SU-DHL-6 (cell line): ENCODE measurements around the gene TMEM190.
A peak's percentile ranks its signal among the peaks of the same experiment; 100 is the strongest.
"Not testable (repeated sequence)": the region's sequence is repeated elsewhere in the genome, so short reads cannot be mapped to it uniquely, and the experiment has no call there.

ENCODE experiments used
- H2AFZ ChIP-seq: fragments of 200-600 bp; sonication (generic); 2 replicates; pipeline ENCODE4 v1.6.1; 2014; ENCODE audit warnings: low read depth, mild to moderate bottlenecking, moderate library complexity, mixed read lengths, antibody characterized with exemption, low read length; ENCODE audit not compliant: severe bottlenecking
- H3F3A ChIP-seq: fragments of 200-600 bp; shearing (Covaris generic); 2 replicates; pipeline ENCODE4 v1.6.0; 2016; ENCODE audit warnings: antibody characterized with exemption, mild to moderate bottlenecking; ENCODE audit not compliant: insufficient read depth
- H3K27ac ChIP-seq: fragments of 200-600 bp; sonication (generic); 2 replicates; pipeline ENCODE4 v1.5.1; 2016; ENCODE audit warnings: low read depth, mild to moderate bottlenecking, low read length, moderate library complexity, mixed read lengths
- H3K27me3 ChIP-seq: fragments of 200-600 bp; sonication (generic), shearing (Covaris generic); 2 replicates; pipeline ENCODE4 v1.6.0; 2014; ENCODE audit warnings: mild to moderate bottlenecking, low read length
- H3K36me3 ChIP-seq: fragments of 200-600 bp; sonication (generic); 2 replicates; pipeline ENCODE4 v1.6.1; 2014; ENCODE audit warnings: mild to moderate bottlenecking, low read length, mixed read lengths
- H3K4me2 ChIP-seq: fragments of 300-600, 200-600 bp; shearing (Covaris generic), sonication (generic); 2 replicates; pipeline ENCODE4 v1.6.0; 2014; ENCODE audit warnings: low read length, low read depth, mild to moderate bottlenecking; ENCODE audit not compliant: poor library complexity, severe bottlenecking
- H3K4me3 ChIP-seq: fragments of 200-600 bp; sonication (generic); 2 replicates; pipeline ENCODE4 v1.5.1; 2014; ENCODE audit warnings: antibody characterized with exemption, low read length, mild to moderate bottlenecking, mixed read lengths; ENCODE audit not compliant: insufficient read depth, poor library complexity, severe bottlenecking
- H3K79me2 ChIP-seq: fragments of 200-600 bp; sonication (generic); 2 replicates; pipeline ENCODE4 v1.6.1; 2014; ENCODE audit warnings: mild to moderate bottlenecking, low read length, moderate library complexity; ENCODE audit not compliant: insufficient read depth
- H3K9ac ChIP-seq: fragments of 200-600 bp; sonication (generic); 2 replicates; pipeline ENCODE4 v1.7.0; 2014; ENCODE audit warnings: mild to moderate bottlenecking, low read length
- H3K9me2 ChIP-seq: fragments of 200-600 bp; sonication (generic); replicated peaks from 2 replicates; pipeline ENCODE4 v1.6.1; 2014; ENCODE audit warnings: low read length; ENCODE audit not compliant: insufficient read depth
- H3K9me3 ChIP-seq: fragments of 200-600 bp; sonication (generic); 2 replicates; pipeline ENCODE4 v1.6.1; 2014; ENCODE audit warnings: low read length, mixed read lengths; ENCODE audit not compliant: insufficient read depth
- H4K20me1 ChIP-seq: fragments of 200-600 bp; sonication (generic); 2 replicates; pipeline ENCODE4 v1.6.1; 2014; ENCODE audit warnings: low read depth, mild to moderate bottlenecking, antibody characterized with exemption, low read length, moderate library complexity, mixed read lengths
- CTCF ChIP-seq: fragments of 200-600 bp; sonication (generic); IDR thresholded peaks from one replicate; pipeline ENCODE4 v1.5.1; 2017; ENCODE audit warnings: antibody characterized with exemption, mild to moderate bottlenecking, low read length, moderate library complexity; ENCODE audit not compliant: insufficient read depth, poor library complexity, severe bottlenecking
- EZH2phosphoT487 ChIP-seq: fragments of 200-600 bp; sonication (generic), shearing (Covaris generic); conservative IDR thresholded peaks from 2 replicates; pipeline ENCODE4 v1.6.1; 2018; ENCODE audit warnings: mild to moderate bottlenecking, antibody characterized with exemption, low read length, moderate library complexity, mixed read lengths

TMEM190 gene

GRCh38 chr19:55398200-55398925, 21.7 kb downstream of the TMEM190 start:
- no peak overlapping the region for H3K4me2 ChIP-seq
- H3K27me3 ChIP-seq, result no peaks in the 10 kb centered on the region
- peaks cover 8% of the 10 kb centered on the region for H4K20me1 ChIP-seq
- H3K9me3 ChIP-seq, result no peaks in the 10 kb centered on the region
- H3F3A ChIP-seq, result peaks cover 34% of the 10 kb centered on the region
- H3K36me3 ChIP-seq, result peaks cover 10% of the 10 kb centered on the region; the same call in 1 of the 2 replicates
- TF ChIP-seq CTCF, result no peak
- no peak for TF ChIP-seq EZH2phosphoT487
- H3K9ac ChIP-seq, result no peak overlapping the region
- no peak overlapping the region for H3K27ac ChIP-seq
- no peaks in the 10 kb centered on the region for H3K79me2 ChIP-seq
- no peaks in the 10 kb centered on the region for H3K9me2 ChIP-seq
- no peak overlapping the region for H2AFZ ChIP-seq
- no peak overlapping the region for H3K4me3 ChIP-seq

- Histone ChIP-seq H3K27me3 (no peaks in the 10 kb centered on the region), H3K9ac (no peak overlapping the region), H3K79me2 (peaks cover 3% of the 10 kb centered on the region), H2AFZ (no peak overlapping the region), H3K4me2 (no peak overlapping the region), H3K9me2 (no peaks in the 10 kb centered on the region), H3K9me3 (no peaks in the 10 kb centered on the region), H3K36me3 (peaks cover 20% of the 10 kb centered on the region), H4K20me1 (peaks cover 12% of the 10 kb centered on the region), H3F3A (peaks cover 35% of the 10 kb centered on the region), H3K27ac (0 out of 2 replicates have a peak overlapping the region, but pooled peaks have one; percentile 7), H3K4me3 (no peak overlapping the region)
- TF ChIP-seq CTCF (no peak), EZH2phosphoT487 (no peak)
Observed at GRCh38 chr19:55400281-55401087, 23.9 kb downstream of the TMEM190 start.

GRCh38 chr19:55401390-55401789, 24.8 kb downstream of the TMEM190 start:
- not testable (repeated sequence) for H3K4me2 ChIP-seq, H2AFZ ChIP-seq, H3K9ac ChIP-seq, H3K9me2 ChIP-seq, H3K27me3 ChIP-seq, H3K9me3 ChIP-seq, H3K4me3 ChIP-seq, H3K27ac ChIP-seq
- H3K79me2 ChIP-seq, result peaks cover 12% of the 10 kb centered on the region
- peaks cover 35% of the 10 kb centered on the region for H3F3A ChIP-seq
- peaks cover 21% of the 10 kb centered on the region for H4K20me1 ChIP-seq
- H3K36me3 ChIP-seq, result peaks cover 29% of the 10 kb centered on the region

GRCh38 chr19:55402509-55402908, 25.9 kb downstream of the TMEM190 start:
- Histone ChIP-seq H3K9ac (no peak overlapping the region), H3K27ac (no peak overlapping the region), H3K9me2 (no peaks in the 10 kb centered on the region), H3K27me3 (no peaks in the 10 kb centered on the region), H3K79me2 (peaks cover 22% of the 10 kb centered on the region), H3K4me3 (no peak overlapping the region), H4K20me1 (peaks cover 23% of the 10 kb centered on the region), H3F3A (peaks cover 35% of the 10 kb centered on the region), H3K4me2 (no peak overlapping the region), H3K9me3 (no peaks in the 10 kb centered on the region), H3K36me3 (peaks cover 34% of the 10 kb centered on the region), H2AFZ (no peak overlapping the region)
- TF ChIP-seq EZH2phosphoT487 (no peak), CTCF (no peak)
